ENCODE data around the gene VAPB. TPM values are rescaled to one million over a fixed set of nuclear protein-coding genes. Genes with fewer than 3 reads are reported as not detected.

Gene VAPB
- total RNA-seq, 1 experiment from 2014 or later, result 46.6 TPM

- TF ChIP-seq PRDM15 (CRISPR knock-in tag; IDR thresholded peaks at IDR 0.05), result no peak
- no peak for TF ChIP-seq ZNF138 (CRISPR knock-in tag; conservative IDR thresholded peaks at IDR 0.05)
- TF ChIP-seq RELA (CRISPR knock-in tag; IDR thresholded peaks at IDR 0.05; ENCODE audit: borderline replicate concordance), result no peak
- no peak for TF ChIP-seq ZMAT4 (CRISPR knock-in tag; IDR thresholded peaks at IDR 0.05)
- no peak for TF ChIP-seq ZNF232 (CRISPR knock-in tag; IDR thresholded peaks at IDR 0.05)
- TF ChIP-seq USF2 (CRISPR knock-in tag; IDR thresholded peaks at IDR 0.05), result no peak
- no peak for TF ChIP-seq NFE2L1 (CRISPR knock-in tag; IDR thresholded peaks at IDR 0.05)
- no peak for TF ChIP-seq OVOL2 (CRISPR knock-in tag; IDR thresholded peaks at IDR 0.05; ENCODE audit: borderline replicate concordance)
- TF ChIP-seq FOXJ3 (CRISPR knock-in tag; IDR thresholded peaks at IDR 0.05; ENCODE audit: borderline replicate concordance), result no peak
These were observed 36.6 kb upstream of the VAPB start (continued) for GRCh38 chr20:58352468-58352867.

GRCh38 chr20:58359441-58359840 is 29.6 kb upstream of the VAPB start:
- ATAC-seq (peak; percentile 16; the same call in 1 of the 2 replicates), DNase-seq (ENCODE audit: low spot score) (peak; percentile 43)
- no peaks in the 10 kb centered on the region for H3K4me1 Mint-ChIP-seq
- no peak overlapping the region for H3K27ac Mint-ChIP-seq
- H3K36me3 Mint-ChIP-seq, result peaks cover 12% of the 10 kb centered on the region
- no peaks in the 10 kb centered on the region for H3K9me3 Mint-ChIP-seq
- CTCF ChIA-PET, result interaction anchor here (0.6 to 1.3 kb wide), 24 partner anchors 17 to 863 kb away, joined by 3 to 16 read pairs (median 3); partner anchors contain the start of gene RAB22A
- no peaks in the 10 kb centered on the region for H3K27me3 Mint-ChIP-seq (ENCODE audit: low read depth)
- TF ChIP-seq GTF2I (CRISPR knock-in tag; conservative IDR thresholded peaks at IDR 0.05), result no peak
- TF ChIP-seq AFF4 (CRISPR knock-in tag; IDR thresholded peaks at IDR 0.05; ENCODE audit: borderline replicate concordance), result no peak
- TF ChIP-seq STAT6 (CRISPR knock-in tag; conservative IDR thresholded peaks at IDR 0.05; ENCODE audit: low read depth), result no peak
- no peak for TF ChIP-seq E2F1 (CRISPR knock-in tag; IDR thresholded peaks at IDR 0.05)
- TF ChIP-seq NR1H2 (CRISPR knock-in tag; IDR thresholded peaks at IDR 0.05), result no peak
- H3K4me3 Mint-ChIP-seq, result no peak overlapping the region
- POLR2A ChIA-PET, result interaction anchor here (0.6 kb wide), 1 partner anchor 193 kb away, joined by 3 read pairs; no protein-coding TSS in a partner anchor

Data from WTC11 (cell line).